Lower leg skin (tissue), 4 donors: ENCODE measurements around the gene PXK. TPM values are rescaled to one million over a fixed set of nuclear protein-coding genes. Genes with fewer than 3 reads are reported as not detected.

Experiments
- DNase-seq, 2 donors: peaks; one replicate each; pipeline ENCODE4 v3.0.0-alpha.2; 2019; ENCODE audit warnings: low spot score in 2 of 2
- H3K4me3 ChIP-seq: fragments of 200-600 bp; sonication (generic); 2 replicates; pipeline ENCODE4 v1.5.1; 2017; ENCODE audit warnings: mild to moderate bottlenecking, low read depth; ENCODE audit not compliant: poor library complexity, severe bottlenecking
- CTCF ChIP-seq, 3 donors: fragments of 450-650 bp; IDR thresholded peaks; one replicate each; pipeline ENCODE4 v1.5.1; 2016; ENCODE audit warnings: antibody characterized with exemption in 3 of 3, mild to moderate bottlenecking in 3 of 3, moderate library complexity in 2 of 3
- POLR2A ChIP-seq, 2 donors: fragments of 450-650 bp; IDR thresholded peaks; one replicate each; pipeline ENCODE4 v1.6.1; 2016 to 2017; ENCODE audit warnings: antibody characterized with exemption in 2 of 2, mild to moderate bottlenecking in 1 of 2, moderate library complexity in 1 of 2
- WGBS, 2 donors: methylation state at CpG; one replicate each; pipeline ENCODE4 v1.1.5; 2018; 5-methylcytosine and 5-hydroxymethylcytosine counted together
- intact Hi-C: fragments of 100-400 bp; cut with DNase I; formaldehyde crosslinking; loops from one replicate; pipeline ENCODE4 v1.15.0; 2023; ENCODE audit warnings: low total_unique reads
- total RNA-seq, 4 donors: library from RNA; depleted of rRNA; stranded (reverse); fragments of >200 nt; gene quantifications; one replicate each; pipeline ENCODE4 v1.1.0, GENCODE V29; 2016

The PXK gene
- total RNA-seq, 4 donors from 2014 or later = 19.4 to 27.7 (median 23.9) TPM

GRCh38 chr3:58325525-58325992, 7.1 kb upstream of the PXK start:
- intact Hi-C loops = loop anchor here (10.0 kb wide), 1 partner anchor 209 kb away; the partner anchor contains the start of gene ACOX2
- TF ChIP-seq CTCF (IDR thresholded peaks at IDR 0.05) = no peak
- TF ChIP-seq POLR2A (IDR thresholded peaks at IDR 0.05) = no peak
- DNase-seq = no peak
- WGBS, 2 donors = 52 to 69% methylated on average over 2 of the region's 2 CpGs
- H3K4me3 ChIP-seq = no peak overlapping the region

- TF ChIP-seq POLR2A (IDR thresholded peaks at IDR 0.05) (no peak), CTCF (IDR thresholded peaks at IDR 0.05) (no peak)
- DNase-seq = no peak
- intact Hi-C loops = loop anchor here (10.0 kb wide), 1 partner anchor 208 kb away; the partner anchor contains the start of gene ACOX2
- H3K4me3 ChIP-seq = no peak overlapping the region
- 95 to 96% methylated on average over 8 of the region's 8 CpGs for WGBS, 2 donors
Observed at GRCh38 chr3:58326267-58326900, 6.3 kb upstream of the PXK start.

GRCh38 chr3:58329150-58329921, 3.4 kb upstream of the PXK start:
- TF ChIP-seq POLR2A (IDR thresholded peaks at IDR 0.05) (no peak), CTCF (IDR thresholded peaks at IDR 0.05) (no peak)
- no peak overlapping the region for H3K4me3 ChIP-seq
- no peak for DNase-seq
- 95% methylated on average over 8 of the region's 8 CpGs for WGBS, 2 donors
- intact Hi-C loops = loop anchor here (10.0 kb wide), 1 partner anchor 205 kb away; the partner anchor contains the start of gene ACOX2

- DNase-seq = no peak
- 89 to 95% methylated on average over 5 of the region's 5 CpGs for WGBS, 2 donors
- no peak overlapping the region for H3K4me3 ChIP-seq
- intact Hi-C loops = loop anchor here (5.0 to 10.0 kb wide), 2 partner anchors 82 to 205 kb away; partner anchors contain the start of gene ACOX2
- TF ChIP-seq CTCF (IDR thresholded peaks at IDR 0.05) = no peak
- TF ChIP-seq POLR2A (IDR thresholded peaks at IDR 0.05) = no peak
Observed at GRCh38 chr3:58329922-58330413, 2.7 kb upstream of the PXK start.

- no peak overlapping the region for H3K4me3 ChIP-seq
- WGBS, 2 donors = 68 to 73% methylated on average over 4 of the region's 4 CpGs
- TF ChIP-seq CTCF (IDR thresholded peaks at IDR 0.05) (no peak), POLR2A (IDR thresholded peaks at IDR 0.05) (no peak)
- DNase-seq = no peak
- intact Hi-C loops = loop anchor here (5.0 kb wide), 1 partner anchor 81 kb away; no protein-coding TSS in a partner anchor
Observed at GRCh38 chr3:58331593-58332152, 1.0 kb upstream of the PXK start.
